HG02678 (cell line): ENCODE results near the gene ZFP92.

Experiments used
- ATAC-seq: cut with Tn5 transposase; IDR thresholded peaks from one replicate; pipeline ENCODE4 v1.9.1; 2021; ENCODE audit warnings: mild to moderate bottlenecking, moderate library complexity; ENCODE audit not compliant: unreplicated experiment

ZFP92 gene, protein sequence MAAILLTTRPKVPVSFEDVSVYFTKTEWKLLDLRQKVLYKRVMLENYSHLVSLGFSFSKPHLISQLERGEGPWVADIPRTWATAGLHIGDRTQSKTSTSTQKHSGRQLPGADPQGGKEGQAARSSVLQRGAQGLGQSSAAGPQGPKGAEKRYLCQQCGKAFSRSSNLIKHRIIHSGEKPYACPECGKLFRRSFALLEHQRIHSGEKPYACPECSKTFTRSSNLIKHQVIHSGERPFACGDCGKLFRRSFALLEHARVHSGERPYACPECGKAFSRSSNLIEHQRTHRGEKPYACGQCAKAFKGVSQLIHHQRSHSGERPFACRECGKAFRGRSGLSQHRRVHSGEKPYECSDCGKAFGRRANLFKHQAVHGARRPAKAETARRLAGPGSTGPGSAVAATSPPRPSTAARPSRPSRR

DNA sequence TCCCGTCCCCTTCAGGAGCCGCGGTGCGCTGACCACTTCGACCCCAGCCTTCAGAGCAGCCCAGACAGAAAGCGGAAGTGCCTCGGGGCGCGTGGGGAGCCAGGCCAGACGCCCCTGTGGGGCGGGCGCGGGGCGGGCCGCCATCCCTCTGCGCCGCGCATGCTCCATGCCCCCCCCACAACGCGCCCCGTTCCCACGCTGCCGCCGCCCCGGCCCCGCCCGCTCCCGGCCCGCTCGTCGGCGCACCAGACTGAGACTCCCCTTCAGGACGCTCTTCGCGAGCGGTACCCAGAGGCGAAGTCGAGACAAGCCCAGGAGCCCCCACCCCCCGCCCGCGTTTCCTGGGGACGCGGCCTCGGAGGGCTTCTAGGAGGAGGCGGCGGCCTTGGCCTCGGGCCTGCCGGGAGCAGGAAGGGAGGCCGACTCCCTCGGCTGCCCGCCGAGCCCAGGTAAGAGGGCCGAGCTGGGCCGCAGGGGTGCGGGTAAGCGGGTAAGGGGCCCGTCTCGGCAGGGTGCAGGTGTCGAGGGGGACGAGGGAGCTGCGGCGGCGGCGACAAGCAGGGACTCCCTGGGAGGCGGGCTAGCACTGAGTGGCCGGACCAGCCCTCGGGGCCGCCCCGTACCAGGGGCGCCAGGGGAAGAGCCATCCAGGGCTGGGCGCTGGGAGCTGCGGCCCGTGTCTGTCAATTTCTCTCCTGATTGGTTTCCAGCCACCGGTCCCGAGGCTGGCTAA lies at the start of gene ZFP92:
TSS of gene ZFP92 (plus strand) at position 218 of the 733 bp plus-strand sequence. CDS start 6,851 bp downstream, outside the sequence.
- ATAC-seq = peak; percentile 69

DNA sequence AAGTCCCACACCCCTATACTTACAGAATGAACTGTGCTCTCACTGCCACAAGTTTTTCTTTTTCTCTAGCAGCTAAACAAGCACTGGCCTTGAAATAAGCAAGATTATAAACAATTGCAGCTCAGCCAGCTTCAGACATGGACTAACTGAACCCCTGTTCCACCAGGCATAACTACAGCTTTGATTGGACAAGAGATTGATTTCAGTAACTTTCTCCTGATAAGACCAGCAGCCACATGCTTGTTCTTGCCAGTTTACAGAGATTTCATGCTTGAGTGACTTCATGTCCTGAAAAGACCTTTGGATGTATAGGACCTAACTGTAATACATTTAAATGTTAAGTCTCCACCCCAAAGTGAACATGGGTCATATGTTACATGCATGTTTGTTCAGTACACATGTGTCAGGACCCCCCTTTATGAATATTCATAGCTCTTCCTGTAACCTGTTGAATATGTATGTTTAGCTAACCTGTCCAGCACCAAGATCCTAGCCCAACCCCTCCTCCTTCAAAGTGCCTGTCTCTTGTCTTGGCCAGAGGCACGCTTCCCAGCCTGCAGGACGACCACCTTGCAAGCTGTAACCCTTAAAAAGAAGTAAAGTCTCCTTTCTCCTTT lies 49.4 kb upstream of the ZFP92 start:
- ATAC-seq = no peak

GRCh38 chrX:153365670-153366069 lies 45.6 kb upstream of the ZFP92 start:
- no peak for ATAC-seq

GRCh38 chrX:153366119-153366518 lies 45.2 kb upstream of the ZFP92 start:
- ATAC-seq = no peak

GRCh38 chrX:153366878-153367538 lies 44.3 kb upstream of the ZFP92 start:
- ATAC-seq = no peak

- no peak for ATAC-seq
Measured at GRCh38 chrX:153370293-153371055, 40.8 kb upstream of the ZFP92 start.

DNA sequence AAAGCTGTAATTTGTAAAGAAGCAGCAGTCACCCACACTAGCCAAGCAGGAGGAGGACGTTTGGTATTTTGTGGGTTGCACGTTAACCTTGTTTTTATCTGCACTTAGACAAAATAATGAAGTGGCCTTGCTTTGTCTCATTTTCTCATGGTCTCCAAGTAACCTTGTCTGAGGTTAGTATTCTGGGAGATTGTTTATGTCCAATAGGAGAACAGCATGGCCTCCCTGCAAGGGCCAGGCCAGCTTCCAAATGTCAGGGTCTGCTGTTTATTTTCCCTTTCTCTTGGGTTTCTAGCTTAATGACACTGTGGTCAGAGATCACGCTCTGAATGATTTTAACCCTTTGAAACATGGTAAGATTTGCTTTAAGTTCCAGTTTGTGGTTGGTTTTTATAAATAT lies 40.0 kb upstream of the ZFP92 start:
- no peak for ATAC-seq

GRCh38 chrX:153372949-153373348 lies 38.3 kb upstream of the ZFP92 start:
- no peak for ATAC-seq

DNA sequence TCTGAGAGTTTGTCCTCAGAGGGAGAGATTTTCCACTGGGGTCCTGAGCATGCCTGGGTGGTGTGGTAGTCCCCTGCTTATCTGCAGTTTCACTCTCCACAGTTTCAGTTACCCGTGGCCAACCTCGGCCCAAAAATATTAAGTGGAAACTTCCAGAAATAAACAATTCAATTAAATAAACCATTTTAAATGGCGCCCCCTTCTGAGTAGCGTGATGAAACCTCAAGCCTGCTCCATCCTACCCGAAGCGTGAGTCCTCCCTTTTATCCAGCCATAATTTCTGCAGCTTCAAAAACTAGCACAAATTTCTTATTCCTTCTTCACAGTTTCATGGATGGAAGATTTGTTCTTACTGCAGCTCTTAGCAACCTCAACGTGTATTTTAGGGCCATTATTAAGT lies 36.8 kb upstream of the ZFP92 start:
- no peak for ATAC-seq

- no peak for ATAC-seq
Measured at GRCh38 chrX:153375571-153375970, 35.7 kb upstream of the ZFP92 start.

DNA sequence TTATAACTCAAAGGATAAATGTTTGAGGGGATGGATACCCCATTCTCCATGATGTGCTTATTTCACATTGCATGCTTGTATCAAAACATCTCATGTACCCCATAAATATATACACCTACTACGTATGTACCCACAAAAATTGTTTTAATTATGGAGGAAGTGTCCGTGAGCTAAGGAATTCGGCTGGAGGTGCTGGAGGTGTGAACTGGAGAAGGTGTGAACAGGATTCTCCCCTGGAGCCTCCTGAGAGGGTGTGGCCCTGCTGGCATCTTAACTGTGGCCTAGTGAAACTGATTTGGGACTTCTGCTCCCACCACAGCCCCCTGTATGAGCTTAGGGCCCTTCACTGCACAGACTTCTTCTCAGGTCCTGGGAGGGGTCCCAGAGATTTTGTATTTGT lies 33.5 kb upstream of the ZFP92 start:
- no peak for ATAC-seq

- ATAC-seq = no peak
Measured at GRCh38 chrX:153378607-153379006, 32.7 kb upstream of the ZFP92 start.

DNA sequence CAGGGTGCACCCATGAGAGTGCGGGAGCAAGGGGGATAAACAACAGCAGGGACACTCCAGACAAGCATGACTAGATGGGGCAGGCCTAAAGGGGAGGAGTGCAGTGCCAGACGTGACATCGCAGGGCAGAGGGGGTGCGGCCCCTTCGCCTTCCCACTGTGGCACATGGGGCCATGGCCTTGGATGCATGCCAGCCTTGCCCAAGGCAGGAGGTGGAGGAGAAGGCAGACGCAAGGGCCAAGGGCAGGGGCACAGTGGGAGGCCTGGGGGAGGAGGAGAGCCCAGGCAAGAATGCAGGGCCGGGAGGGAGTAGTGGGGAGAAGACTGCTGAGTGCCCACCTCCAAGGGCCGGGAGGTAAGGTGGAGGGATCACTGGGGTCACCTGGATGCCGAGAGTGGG lies 31.8 kb upstream of the ZFP92 start:
- ATAC-seq = no peak

- no peak for ATAC-seq
Measured at GRCh38 chrX:153379971-153380581, 31.2 kb upstream of the ZFP92 start.

DNA sequence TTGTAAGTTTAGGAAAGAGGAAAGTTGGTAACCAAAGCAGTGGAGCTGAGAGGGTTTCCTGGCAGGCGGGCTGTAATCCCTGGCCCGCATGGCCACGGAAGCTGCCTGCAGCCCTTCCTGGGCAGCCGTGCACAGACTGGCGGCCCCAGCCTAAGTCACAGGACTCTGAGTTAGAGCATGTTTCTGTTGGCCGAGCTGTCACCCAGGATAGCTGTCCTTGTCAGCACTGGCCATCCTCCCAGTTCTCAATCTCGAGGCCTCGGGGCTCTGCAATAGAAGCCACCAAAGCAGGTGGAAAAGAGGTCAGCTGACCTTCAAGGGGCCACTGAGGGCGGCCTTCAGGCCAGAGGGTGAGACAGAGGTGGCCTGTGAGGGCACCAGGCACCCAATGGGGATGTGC lies 30.6 kb upstream of the ZFP92 start:
- no peak for ATAC-seq

GRCh38 chrX:153381684-153382532 lies 29.4 kb upstream of the ZFP92 start:
- ATAC-seq = no peak

GRCh38 chrX:153382563-153383482 lies 28.4 kb upstream of the ZFP92 start:
- no peak for ATAC-seq

- ATAC-seq = no peak
Measured at GRCh38 chrX:153384390-153384789, 26.9 kb upstream of the ZFP92 start.
